ENCODE measurements around the gene KIF26B.

DNA sequence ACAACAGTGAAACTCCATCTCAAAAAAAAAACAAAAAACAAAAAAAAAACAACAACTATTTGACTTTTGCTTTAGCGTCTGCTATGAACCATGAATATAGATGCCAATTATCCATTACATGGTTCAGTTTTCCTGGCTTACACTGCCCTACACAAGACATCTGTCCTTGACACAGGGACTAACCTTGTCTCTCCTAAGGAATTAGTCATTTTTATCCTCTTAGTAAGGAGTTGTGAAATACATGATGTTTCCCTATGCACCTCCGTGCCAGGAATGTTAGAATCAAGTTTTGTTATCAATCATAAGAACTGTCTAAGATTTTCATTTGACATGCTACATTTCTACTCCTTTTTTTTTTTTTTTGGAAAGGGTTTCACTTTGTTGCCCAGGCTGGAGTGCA lies 241.8 kb downstream of the KIF26B start:
- TF ChIP-seq CTCF (conservative IDR thresholded peaks at IDR 0.05; ENCODE audit: low read depth, low read length) (no peak), EZH2 (IDR thresholded peaks at IDR 0.05; ENCODE audit: low read length, unreplicated experiment) (no peak)
